GM19043 (cell line): ENCODE data around the gene CNOT8.

Experiments
- ATAC-seq: cut with Tn5 transposase; IDR thresholded peaks from one replicate; pipeline ENCODE4 v1.9.1; 2021; ENCODE audit warnings: low read depth; ENCODE audit not compliant: unreplicated experiment

Gene CNOT8

DNA sequence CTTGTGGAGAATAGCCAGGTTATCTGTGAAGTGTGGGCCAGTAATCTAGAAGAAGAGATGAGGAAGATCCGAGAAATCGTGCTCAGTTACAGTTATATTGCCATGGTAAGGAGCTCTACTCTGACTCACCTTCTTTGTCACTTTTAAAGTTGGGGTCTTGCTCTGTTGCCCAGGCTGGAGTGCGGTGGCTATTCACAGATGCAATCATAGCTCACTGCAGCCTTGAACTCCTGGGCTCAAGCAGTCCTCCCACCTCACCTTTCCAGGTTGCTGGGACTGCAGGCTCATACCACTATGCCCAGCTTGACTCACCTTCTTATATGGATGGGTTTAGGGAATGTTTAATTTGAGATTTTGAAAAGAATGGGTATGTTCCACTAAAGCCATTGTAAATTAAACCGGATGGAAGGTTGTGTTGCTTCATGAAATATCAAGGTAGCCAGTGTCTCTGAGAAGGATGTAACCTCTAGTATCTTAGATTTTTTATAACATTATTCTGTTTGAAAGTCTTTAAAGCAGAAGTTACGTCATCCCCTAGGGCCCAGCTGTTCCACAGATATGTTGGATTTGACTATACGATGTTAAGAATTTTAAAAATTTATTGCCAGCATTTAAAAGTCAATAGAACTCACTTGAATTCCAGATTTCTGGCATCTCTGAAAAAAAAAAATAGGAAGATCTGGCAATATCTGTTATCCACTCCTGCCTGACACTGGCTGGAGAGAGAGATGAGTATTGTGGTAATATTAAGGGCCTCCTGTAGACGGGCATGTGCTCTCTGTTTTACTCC is 5.1 kb downstream of the CNOT8 start:
- ATAC-seq: no peak

DNA sequence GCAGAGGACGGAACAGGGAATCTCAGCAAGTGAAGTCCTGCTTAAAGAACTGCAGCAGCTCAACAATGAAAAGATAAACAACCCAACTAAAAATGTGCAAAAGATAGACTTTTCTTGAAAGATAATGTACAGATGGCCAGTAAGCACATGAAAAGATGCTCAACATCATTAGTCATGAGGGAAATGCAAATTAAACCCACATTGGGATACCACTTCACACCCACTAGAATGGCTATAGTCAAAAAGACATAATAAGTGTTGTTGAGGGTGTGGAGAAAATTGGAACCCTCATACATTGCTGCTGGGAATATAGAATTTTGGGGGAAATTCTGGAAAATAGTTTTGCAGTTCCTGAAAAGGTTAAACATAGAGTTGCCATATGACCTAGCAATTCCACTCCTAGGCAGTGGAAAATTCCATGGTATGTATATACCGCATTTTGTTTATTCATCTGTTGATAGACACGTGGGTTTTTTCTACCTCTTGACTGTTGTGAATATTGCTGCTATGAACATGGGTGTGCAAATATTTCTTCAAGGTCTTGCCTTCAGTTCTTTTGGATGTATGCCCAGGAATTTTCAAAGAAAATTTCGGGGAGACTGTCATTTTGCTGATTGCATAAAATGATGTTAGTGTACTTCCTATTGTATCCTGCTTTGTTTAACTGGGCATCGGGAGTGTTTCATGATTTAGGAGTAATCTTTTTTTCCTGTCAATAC is 7.2 kb downstream of the CNOT8 start:
- ATAC-seq: no peak

- ATAC-seq: no peak
Measured at GRCh38 chr5:154866841-154867240, 8.4 kb downstream of the CNOT8 start.

DNA sequence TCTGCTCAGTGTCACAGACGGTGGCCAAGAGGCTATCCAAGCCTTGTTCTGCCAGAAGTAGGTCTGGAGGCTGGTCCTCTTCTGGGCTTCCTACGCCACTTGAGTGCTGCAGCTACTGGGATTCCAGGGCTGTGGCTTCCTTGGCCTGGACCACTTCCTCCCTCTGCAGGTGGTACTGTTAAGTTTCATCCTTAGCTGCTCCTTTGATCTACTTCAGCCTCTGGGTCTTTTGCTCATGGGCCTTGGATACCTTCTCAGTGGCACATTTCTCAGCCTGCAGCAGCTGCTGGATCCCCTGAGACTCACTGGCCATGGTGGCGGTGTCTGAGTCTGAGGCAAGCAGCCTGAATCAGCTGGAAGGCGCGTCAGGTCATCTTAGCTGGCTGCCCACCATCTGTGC is 10.3 kb downstream of the CNOT8 start:
- ATAC-seq: no peak

DNA sequence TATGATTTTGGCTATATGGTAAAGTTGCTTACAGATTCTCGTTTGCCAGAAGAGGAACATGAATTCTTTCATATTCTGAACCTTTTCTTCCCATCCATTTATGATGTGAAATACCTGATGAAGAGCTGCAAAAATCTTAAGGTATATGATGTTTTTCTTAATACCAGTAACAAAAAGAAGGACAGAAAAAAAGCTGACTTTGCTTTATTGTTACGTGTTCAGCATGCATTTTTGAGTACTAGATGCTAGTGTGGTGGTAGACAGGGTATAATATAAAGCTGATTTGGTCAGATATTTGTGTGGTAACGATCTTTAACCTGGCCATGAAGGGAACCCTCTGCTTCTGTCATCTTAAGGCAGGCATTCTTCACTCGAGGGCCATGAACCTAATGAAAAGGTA is 13.3 kb downstream of the CNOT8 start:
- ATAC-seq: no peak

DNA sequence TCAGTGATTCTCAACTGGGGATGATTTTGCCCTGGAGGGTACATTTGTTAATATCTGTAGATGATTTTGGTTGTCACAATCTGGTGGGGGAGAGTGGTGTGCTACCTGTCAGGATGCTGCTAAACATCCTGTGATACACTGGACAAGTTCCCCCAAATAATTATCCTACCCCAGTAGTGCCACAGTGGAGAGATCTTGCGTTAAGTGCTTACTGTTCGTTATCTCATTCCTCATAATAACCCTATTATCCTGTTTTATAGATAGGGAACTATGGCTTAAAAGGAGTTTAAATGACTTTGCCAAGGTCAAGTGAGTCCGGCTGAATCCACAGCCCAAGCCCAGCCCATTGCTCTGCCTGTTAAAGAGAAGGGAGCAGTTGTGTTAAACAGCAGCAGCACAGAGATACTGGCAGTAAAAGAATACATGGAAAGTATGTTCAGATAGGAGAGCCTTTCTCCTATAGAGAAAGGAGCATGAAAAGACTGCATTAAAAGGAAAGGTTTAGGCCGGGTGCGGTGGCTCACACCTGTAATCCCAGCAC is 15.4 kb downstream of the CNOT8 start:
- ATAC-seq: no peak

DNA sequence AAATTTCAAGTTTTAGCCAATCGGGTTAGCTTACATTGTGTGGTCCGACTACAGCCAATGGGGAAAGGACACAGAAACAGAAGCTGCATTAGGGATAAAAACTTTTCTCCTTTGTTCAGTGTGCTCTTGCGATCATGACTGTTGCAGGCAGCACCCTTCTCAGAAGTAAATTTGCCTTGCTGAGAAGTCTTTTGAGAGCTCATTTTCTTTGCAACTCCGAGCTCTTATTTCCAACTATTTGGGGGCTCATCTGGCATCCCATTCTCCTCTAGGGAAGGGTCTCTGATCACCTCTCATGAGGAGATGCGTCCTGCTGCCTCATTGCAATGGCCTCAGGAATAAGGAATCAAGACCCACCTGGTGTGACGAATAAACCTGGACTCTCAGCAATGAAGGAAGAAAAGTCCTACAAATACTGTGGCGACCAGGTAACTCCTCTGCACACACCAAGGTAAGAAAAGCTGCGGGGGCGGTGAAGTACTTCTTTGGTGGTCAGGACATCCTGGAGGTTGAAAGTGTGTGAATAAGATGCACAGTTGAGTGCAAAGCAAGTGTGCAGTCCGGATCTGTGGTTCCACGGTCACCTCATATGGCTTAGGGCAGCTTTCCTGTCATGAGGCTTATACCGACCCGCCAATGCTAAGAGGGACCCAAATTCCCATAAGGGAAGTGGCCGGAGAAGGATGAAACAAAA is 20.4 kb downstream of the CNOT8 start:
- ATAC-seq: no peak

- ATAC-seq: no peak
Measured at GRCh38 chr5:154881986-154882385, 23.6 kb downstream of the CNOT8 start.

- ATAC-seq: no peak
Measured at GRCh38 chr5:154884424-154884823, 26.0 kb downstream of the CNOT8 start.

DNA sequence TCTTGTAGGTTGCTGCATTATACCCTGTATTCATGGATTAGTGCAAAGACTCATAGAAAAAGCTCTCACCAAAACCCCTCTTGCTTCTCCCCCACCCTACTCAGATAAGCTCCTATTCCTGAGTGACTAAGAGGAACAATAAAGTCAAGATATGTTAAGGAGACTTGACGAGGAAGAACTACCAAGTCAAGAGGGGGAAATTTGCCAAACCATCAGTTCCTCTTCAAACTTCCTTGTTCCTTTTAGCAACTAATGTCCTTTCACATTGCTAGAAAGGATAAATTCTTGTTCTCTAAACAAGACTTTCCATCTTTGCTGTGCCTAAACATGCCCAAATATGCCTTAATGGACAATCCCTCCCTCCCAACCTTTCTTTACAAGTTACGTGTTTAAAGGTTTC is 27.0 kb downstream of the CNOT8 start:
- ATAC-seq: no peak

- no peak for ATAC-seq
Measured at GRCh38 chr5:154892369-154892771, 33.9 kb downstream of the CNOT8 start.

DNA sequence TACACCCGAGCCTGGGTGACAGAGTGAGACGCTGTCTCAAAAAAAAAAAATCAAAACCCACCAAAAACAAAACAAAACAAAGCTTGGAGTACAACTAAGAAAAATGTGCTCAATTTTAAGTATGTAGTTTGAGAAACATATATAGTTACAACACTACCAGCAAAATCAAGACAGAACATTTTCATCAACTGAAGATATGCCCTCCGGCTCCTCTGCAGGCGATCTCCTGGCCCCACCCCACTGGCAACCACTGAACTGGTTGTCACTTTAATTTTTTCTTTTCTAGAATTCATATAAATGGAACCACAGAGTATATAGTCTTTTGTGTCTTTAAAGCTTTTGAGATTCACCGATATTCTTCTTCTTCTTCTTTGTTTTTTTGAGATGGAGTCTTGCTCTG is 35.0 kb downstream of the CNOT8 start:
- no peak for ATAC-seq

DNA sequence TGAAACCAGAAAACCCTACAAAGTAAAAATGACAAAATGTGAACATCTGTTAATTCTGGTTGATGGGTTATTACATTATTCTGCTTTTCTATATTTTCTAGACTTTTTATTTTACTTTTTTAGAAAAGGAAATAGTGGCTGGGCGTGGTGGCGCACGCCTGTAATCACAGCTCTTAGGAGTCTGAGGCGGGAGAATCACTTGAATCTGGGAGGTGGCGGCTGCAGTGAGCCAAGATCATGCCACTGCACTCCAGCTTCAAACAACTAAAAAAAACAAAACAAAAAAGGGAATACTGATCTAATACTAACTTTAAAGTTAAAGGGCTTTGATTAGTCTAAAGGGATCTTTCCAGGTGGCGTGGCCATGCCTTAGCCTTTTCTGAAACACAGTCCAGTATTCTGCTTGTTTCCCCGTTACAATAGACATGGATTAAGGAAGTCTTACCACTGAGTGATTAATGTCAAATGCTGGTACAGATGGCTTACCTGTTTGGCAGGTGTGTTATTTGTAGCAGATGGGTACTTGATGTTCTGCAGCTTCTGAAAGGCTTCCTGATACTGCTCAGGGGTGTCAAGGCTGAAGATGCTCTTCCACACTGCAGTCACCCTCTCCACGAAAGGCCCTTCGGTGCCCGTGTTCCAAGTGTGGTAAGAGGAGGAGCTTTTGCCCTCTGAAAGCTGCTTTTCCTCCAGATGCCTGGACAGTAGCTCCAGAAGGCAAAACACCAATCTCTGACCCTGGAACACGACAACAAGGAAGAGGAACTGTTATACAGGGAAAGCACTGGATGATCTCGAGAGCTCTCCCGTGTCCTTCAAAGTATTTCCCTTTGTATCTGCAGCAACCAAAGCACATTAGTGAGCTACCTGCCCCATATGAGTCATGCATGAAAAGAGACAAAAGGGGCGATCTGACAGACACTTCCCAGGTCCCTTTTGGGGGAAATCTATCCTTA is 37.5 kb downstream of the CNOT8 start:
- no peak for ATAC-seq

DNA sequence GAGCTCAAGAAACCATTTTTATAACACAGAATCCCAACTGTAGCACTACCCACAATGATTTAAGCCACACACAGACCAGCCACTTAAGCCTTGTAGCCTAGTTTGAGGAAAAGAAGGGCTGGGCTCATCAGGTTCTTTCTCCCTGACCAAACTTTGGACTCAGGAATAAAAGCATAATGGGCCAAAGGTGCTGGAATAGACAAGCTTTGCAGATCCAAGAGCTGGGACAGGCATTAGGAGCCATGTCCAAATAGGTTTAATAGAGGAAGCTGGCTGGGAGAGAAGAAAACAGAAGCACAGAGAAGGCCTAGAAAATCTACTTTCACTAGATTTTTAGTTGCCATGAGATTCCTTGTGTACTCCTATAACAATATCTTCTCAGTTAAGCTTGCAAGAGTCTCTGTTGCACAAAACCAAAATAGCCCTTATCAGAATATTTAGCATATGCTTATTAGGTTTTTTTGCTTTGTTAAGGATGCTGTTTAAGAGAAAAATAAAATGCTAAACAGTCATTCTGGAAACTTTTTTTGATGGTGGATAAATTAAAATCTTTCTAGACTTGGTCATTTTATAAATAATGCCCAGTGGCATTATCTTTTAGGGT is 38.2 kb downstream of the CNOT8 start:
- no peak for ATAC-seq

- no peak for ATAC-seq
Measured at GRCh38 chr5:154898210-154898609, 39.8 kb downstream of the CNOT8 start.

DNA sequence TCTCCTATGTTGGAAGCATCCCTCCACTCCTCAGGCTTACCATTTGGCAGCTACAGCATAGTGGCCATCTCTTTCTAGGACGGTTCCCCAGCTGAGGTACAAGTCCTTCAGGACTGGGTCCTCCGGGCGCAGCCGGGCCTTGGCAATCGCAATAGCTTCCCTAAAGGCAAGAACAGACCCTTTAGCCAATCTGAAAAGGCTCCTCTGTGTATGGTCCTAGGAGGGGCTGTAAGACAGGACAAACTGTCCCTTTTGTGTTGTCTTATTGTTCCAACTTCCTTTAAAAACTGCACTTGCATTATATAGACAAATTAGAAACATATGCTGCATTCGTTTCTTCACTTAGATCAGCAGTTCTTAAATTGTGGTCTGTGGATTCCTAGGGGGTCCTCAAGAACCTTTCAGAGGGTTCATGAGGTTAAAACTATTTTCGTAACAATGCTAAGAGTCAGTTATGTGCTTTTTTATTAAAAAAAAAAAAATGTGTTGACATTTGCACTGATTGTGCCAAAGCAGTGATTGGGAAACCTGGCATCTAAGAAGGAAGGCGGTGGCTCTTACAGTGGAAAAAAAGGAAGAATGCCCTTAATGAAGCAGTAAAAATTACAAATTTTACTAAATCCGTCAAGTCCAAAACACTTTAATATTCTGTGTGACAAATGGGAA is 40.9 kb downstream of the CNOT8 start:
- no peak for ATAC-seq

- ATAC-seq: no peak
Measured at GRCh38 chr5:154900066-154900465, 41.6 kb downstream of the CNOT8 start.

DNA sequence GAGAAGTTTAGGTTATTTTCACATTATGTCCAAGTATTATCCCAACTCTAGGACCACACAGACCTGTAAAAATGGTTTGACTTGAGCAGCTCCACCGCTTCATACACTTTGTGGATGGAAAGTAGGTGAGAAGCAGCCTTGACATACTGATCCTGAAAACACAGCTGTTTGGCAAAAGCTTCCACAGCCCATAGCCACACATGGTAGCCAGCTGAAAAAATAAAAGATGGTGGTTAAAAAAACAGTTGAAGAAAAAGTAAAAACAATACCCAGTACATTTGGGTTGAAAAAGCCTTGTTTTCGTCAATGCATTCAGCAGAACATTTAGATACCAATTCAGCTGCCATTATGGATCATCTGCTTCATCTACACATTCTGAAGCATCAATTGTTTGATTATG is 42.8 kb downstream of the CNOT8 start:
- ATAC-seq: no peak

GRCh38 chr5:154901913-154902312 is 43.5 kb downstream of the CNOT8 start:
- ATAC-seq: no peak
